ENCODE results near the gene ATOSB. TPM values are rescaled to one million over a fixed set of nuclear protein-coding genes. Genes with fewer than 3 reads are reported as not detected.

Gene ATOSB
- total and polyA plus RNA-seq, 2 experiments from 2014 or later, result 2.3 to 6.1 TPM

DNA sequence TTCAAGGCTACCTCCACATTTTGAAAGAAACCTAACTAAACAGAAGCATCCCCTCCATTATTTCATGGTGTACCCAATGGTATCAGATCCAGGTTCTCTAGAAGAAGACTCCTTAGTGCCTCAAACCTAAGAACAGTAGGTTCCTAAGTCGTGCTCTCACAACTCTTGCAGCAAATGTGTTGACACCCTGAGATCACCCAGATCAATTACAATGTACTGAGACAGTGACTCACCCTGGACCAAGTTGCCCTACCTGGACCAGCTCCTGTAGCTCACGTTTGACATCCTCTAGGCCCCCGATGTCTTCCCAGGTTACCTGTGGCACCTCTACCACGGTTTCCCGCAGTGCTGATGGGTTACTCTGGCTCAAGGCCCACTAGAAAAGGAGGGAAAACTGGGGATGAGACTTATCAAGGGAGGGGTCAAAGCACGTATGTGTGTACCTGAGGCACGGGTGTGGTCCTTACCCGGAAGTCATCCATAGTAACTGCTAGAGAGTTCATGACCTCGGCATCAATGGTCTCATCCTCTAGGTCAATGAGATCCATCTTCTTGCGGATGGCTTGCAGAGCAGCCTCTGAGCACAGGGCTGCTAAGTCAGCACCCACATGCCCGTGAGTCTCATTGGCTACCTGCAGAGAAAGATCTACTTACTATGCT lies 55.0 kb downstream of the ATOSB start:
- H3K4me1 Mint-ChIP-seq, result no peaks in the 10 kb centered on the region
- Histone ChIP-seq H3K79me2 (replicated peaks; ENCODE audit: insufficient read depth) (peaks cover 13% of the 10 kb centered on the region), H4K20me1 (replicated peaks; ENCODE audit: insufficient read depth) (peaks cover 37% of the 10 kb centered on the region), H3K36me3 (ENCODE audit: insufficient read depth) (peaks cover 99% of the 10 kb centered on the region), H3K27ac (ENCODE audit: low read depth) (no peak overlapping the region), H3K27me3 (ENCODE audit: insufficient read depth) (no peaks in the 10 kb centered on the region), H3K4me3 (no peak overlapping the region), H3K4me2 (no peak overlapping the region), H2AFZ (no peak overlapping the region), H3F3A (replicated peaks; ENCODE audit: low read depth) (peaks cover 60% of the 10 kb centered on the region), H3K9me2 (ENCODE audit: insufficient read depth) (no peaks in the 10 kb centered on the region), H3K4me1 (ENCODE audit: insufficient read depth) (no peaks in the 10 kb centered on the region)
- no peak for ATAC-seq
- H3K27ac Mint-ChIP-seq, result no peak overlapping the region
- H3K36me3 Mint-ChIP-seq (ENCODE audit: low read depth), result peaks cover 99% of the 10 kb centered on the region
- DNase-seq (ENCODE audit: low spot score), result no peak
- TF ChIP-seq, protein P1, sequence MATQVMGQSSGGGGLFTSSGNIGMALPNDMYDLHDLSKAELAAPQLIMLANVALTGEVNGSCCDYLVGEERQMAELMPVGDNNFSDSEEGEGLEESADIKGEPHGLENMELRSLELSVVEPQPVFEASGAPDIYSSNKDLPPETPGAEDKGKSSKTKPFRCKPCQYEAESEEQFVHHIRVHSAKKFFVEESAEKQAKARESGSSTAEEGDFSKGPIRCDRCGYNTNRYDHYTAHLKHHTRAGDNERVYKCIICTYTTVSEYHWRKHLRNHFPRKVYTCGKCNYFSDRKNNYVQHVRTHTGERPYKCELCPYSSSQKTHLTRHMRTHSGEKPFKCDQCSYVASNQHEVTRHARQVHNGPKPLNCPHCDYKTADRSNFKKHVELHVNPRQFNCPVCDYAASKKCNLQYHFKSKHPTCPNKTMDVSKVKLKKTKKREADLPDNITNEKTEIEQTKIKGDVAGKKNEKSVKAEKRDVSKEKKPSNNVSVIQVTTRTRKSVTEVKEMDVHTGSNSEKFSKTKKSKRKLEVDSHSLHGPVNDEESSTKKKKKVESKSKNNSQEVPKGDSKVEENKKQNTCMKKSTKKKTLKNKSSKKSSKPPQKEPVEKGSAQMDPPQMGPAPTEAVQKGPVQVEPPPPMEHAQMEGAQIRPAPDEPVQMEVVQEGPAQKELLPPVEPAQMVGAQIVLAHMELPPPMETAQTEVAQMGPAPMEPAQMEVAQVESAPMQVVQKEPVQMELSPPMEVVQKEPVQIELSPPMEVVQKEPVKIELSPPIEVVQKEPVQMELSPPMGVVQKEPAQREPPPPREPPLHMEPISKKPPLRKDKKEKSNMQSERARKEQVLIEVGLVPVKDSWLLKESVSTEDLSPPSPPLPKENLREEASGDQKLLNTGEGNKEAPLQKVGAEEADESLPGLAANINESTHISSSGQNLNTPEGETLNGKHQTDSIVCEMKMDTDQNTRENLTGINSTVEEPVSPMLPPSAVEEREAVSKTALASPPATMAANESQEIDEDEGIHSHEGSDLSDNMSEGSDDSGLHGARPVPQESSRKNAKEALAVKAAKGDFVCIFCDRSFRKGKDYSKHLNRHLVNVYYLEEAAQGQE (IDR thresholded peaks at IDR 0.05; ENCODE audit: unreplicated experiment), result no peak
- TF ChIP-seq EZH2phosphoT487 (IDR thresholded peaks at IDR 0.05; ENCODE audit: unreplicated experiment) (no peak), POLR2AphosphoS5 (IDR thresholded peaks at IDR 0.05; ENCODE audit: low read depth) (no peak), STAT1 (IDR thresholded peaks at IDR 0.05; ENCODE audit: unreplicated experiment) (no peak), JUNB (IDR thresholded peaks at IDR 0.05; ENCODE audit: unreplicated experiment) (no peak), ETS1 (IDR thresholded peaks at IDR 0.05) (no peak), CREB1 (CRISPR knock-in tag; IDR thresholded peaks at IDR 0.05; ENCODE audit: low read depth) (no peak), NANOG (IDR thresholded peaks at IDR 0.05; ENCODE audit: borderline replicate concordance) (no peak)
- H3K9me3 Mint-ChIP-seq, result no peaks in the 10 kb centered on the region
- no peak overlapping the region for H3K4me3 Mint-ChIP-seq
- peaks cover 7% of the 10 kb centered on the region for H3K27me3 Mint-ChIP-seq (ENCODE audit: insufficient read depth, low read depth, poor library complexity)

GRCh38 chr9:35059438-35059837 lies 56.2 kb downstream of the ATOSB start:
- peaks cover 7% of the 10 kb centered on the region for H3K27me3 Mint-ChIP-seq (ENCODE audit: insufficient read depth, low read depth, poor library complexity)

More at GRCh38 chr9:35059438-35059837, 56.2 kb downstream of the ATOSB start:
- Mint-ChIP-seq H3K9me3 (no peaks in the 10 kb centered on the region), H3K4me1 (no peaks in the 10 kb centered on the region), H3K36me3 (ENCODE audit: low read depth) (peaks cover 99% of the 10 kb centered on the region), H3K27ac (no peak overlapping the region), H3K4me3 (no peak overlapping the region; the same call in 2 of the 3 replicates)
- no peak for ATAC-seq
- Histone ChIP-seq H3F3A (replicated peaks; ENCODE audit: low read depth) (peaks cover 53% of the 10 kb centered on the region), H3K27me3 (ENCODE audit: insufficient read depth) (no peaks in the 10 kb centered on the region), H3K4me2 (no peak overlapping the region), H3K27ac (ENCODE audit: low read depth) (no peak overlapping the region), H2AFZ (no peak overlapping the region), H3K36me3 (ENCODE audit: insufficient read depth) (peaks cover 94% of the 10 kb centered on the region), H4K20me1 (replicated peaks; ENCODE audit: insufficient read depth) (peaks cover 37% of the 10 kb centered on the region), H3K79me2 (replicated peaks; ENCODE audit: insufficient read depth) (peaks cover 1% of the 10 kb centered on the region), H3K4me1 (ENCODE audit: insufficient read depth) (no peaks in the 10 kb centered on the region), H3K9me2 (ENCODE audit: insufficient read depth) (no peaks in the 10 kb centered on the region), H3K4me3 (no peak overlapping the region)
- DNase-seq (ENCODE audit: low spot score), result no peak
- TF ChIP-seq ZNF331 (CRISPR knock-in tag; IDR thresholded peaks at IDR 0.05; ENCODE audit: low read depth), result no peak

All from GM23338 (cell line).